ENCODE data around the gene KCNG4.

Gene KCNG4

GRCh38 chr16:84266451-84266850, 26.6 kb upstream of the KCNG4 start:
- no peak for DNase-seq (ENCODE audit: low read depth in 2 of 2)

GRCh38 chr16:84262939-84263338, 23.1 kb upstream of the KCNG4 start:
- DNase-seq (ENCODE audit: low read depth in 2 of 2): no peak

- DNase-seq (ENCODE audit: low read depth in 2 of 2): no peak
Measured at GRCh38 chr16:84262031-84262430, 22.2 kb upstream of the KCNG4 start.

- no peak for DNase-seq (ENCODE audit: low read depth in 2 of 2)
Measured at GRCh38 chr16:84260766-84261554, 21.1 kb upstream of the KCNG4 start.

GRCh38 chr16:84259691-84260090, 19.9 kb upstream of the KCNG4 start:
- no peak for DNase-seq (ENCODE audit: low read depth in 2 of 2)

- DNase-seq (ENCODE audit: low read depth in 2 of 2): no peak
Measured at GRCh38 chr16:84258266-84258665, 18.5 kb upstream of the KCNG4 start.

- no peak for DNase-seq (ENCODE audit: low read depth in 2 of 2)
Measured at GRCh38 chr16:84255050-84255810, 15.4 kb upstream of the KCNG4 start.

GRCh38 chr16:84254062-84254461, 14.2 kb upstream of the KCNG4 start:
- DNase-seq (ENCODE audit: low read depth in 2 of 2): no peak

GRCh38 chr16:84253173-84253572, 13.4 kb upstream of the KCNG4 start:
- no peak for DNase-seq (ENCODE audit: low read depth in 2 of 2)

GRCh38 chr16:84252184-84252583, 12.4 kb upstream of the KCNG4 start:
- no peak for DNase-seq (ENCODE audit: low read depth in 2 of 2)

GRCh38 chr16:84247844-84248243, 8.0 kb upstream of the KCNG4 start:
- DNase-seq (ENCODE audit: low read depth in 2 of 2): no peak

GRCh38 chr16:84247331-84247730, 7.5 kb upstream of the KCNG4 start:
- no peak for DNase-seq (ENCODE audit: low read depth in 2 of 2)

GRCh38 chr16:84246679-84247077, 6.9 kb upstream of the KCNG4 start:
- DNase-seq (ENCODE audit: low read depth in 2 of 2): no peak

GRCh38 chr16:84245956-84246678, 6.3 kb upstream of the KCNG4 start:
- no peak for DNase-seq (ENCODE audit: low read depth in 2 of 2)

- DNase-seq (ENCODE audit: low read depth in 2 of 2): no peak
Measured at GRCh38 chr16:84244728-84245127, 4.9 kb upstream of the KCNG4 start.

GRCh38 chr16:84243732-84244131, 3.9 kb upstream of the KCNG4 start:
- no peak for DNase-seq (ENCODE audit: low read depth in 2 of 2)

- no peak for DNase-seq (ENCODE audit: low read depth in 2 of 2)
Measured at GRCh38 chr16:84242839-84243238, 3.0 kb upstream of the KCNG4 start.

- DNase-seq (ENCODE audit: low read depth in 2 of 2): no peak
Measured at GRCh38 chr16:84241778-84242177, 2.0 kb upstream of the KCNG4 start.

- DNase-seq (ENCODE audit: low read depth in 2 of 2): no peak
Measured at GRCh38 chr16:84240455-84240854, 643 bp upstream of the KCNG4 start.

- DNase-seq (ENCODE audit: low read depth in 2 of 2): no peak
Measured at GRCh38 chr16:84239141-84239769, 557 bp downstream of the KCNG4 start.

- no peak for DNase-seq (ENCODE audit: low read depth in 2 of 2)
Measured at GRCh38 chr16:84237994-84238750, 1.6 kb downstream of the KCNG4 start.
